Superior temporal gyrus (tissue), 1 donor: ENCODE measurements around the gene MAN2A1.

Experiments
- DNase-seq: peaks from one replicate; pipeline ENCODE4 v3.0.0-alpha.2; 2016; ENCODE audit errors: extremely low spot score

MAN2A1 gene

DNA sequence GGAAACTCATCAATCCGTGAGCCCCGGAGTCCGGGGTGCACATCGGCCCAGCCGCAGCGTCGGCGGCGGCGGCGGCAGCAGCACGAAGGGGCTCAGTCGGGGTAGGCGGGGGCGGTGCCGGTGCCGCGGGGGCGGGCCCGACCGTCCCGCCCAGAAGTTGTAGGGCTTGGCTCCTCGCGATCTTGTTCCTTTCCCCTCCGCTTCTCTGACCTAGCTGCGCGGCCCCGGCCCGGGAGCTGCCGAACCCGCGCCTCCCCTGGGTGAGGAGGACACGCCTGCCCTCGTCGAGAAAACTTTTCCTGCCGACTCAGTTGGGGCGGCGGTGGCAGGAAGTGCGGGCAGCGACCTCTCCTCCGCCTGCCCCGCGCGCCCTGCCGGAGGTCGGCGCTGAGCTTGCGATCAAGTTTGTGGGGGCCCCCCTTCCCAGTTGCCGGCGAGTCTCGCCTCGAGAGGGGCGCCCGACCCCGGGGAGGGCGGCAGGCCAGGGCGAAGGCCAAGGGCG lies at the start of gene MAN2A1:
Gene MAN2A1, plus strand, starts transcription at position 188 of the 502 bp plus-strand sequence. CDS start 491 bp downstream, outside the sequence.
- no peak for DNase-seq

DNA sequence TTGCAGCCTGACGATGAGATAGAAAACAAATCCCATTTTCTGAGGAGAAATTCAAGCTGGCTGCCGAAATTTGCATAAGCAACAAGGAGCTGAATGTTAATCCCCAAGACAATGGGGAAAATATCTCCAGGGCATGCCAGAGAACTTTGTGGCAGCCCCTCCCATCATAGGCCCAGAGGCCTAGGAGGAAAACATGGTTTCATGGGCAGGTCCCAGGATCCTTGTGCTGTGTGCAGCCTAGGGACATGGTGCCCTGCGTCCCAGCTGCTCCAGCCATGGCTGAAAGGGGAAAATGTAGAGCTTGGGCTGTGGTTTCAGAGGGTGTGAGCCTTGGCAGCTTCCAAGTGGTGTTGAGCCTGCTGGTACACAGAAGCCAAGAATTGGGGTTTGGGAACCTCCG lies 48.8 kb upstream of the MAN2A1 start:
- no peak for DNase-seq

DNA sequence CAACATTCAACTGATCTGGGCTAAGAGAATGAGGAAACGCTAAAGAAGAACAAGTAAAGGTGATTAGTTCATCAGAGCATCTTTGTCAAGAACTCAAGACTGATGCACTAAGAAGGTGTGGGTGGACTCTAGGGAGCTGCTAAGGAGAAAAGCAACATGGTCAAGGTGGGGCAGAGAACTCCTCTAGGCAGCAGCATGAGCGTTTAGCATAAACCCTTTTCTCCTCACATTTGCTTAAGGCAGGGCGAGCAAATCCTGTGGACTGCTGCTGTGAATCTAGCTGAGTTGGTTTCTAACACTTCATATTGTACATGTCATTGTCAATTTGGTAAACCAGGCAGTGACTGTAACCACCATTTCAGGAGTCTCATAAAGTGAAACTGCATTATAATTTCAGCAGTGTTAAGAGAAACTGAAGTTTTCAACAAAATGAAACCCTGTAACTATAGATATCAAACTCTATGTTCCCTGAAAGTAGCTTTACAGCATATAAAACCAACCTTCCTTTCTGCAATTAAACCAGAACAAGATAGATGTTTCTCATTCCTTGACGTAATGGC lies 45.9 kb upstream of the MAN2A1 start:
- peak; percentile 16 for DNase-seq

DNA sequence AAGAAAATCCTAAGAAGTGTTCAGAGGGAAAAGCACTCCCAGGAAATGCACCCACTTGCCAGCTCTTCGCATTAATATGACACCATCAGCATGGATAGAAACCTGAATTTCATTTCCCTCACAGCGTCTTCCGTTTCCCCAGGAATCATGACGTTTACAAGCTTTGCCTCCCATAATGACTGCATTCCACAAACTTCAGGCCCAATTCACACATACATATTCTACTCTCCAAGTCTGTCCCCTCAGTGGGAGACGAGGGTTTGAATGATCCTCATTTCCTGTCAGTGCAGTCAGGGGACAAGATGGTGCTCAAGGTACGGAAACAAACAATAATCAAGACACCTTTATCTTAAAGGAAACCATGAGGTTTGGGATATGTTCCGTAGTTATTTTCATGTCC lies 44.9 kb upstream of the MAN2A1 start:
- no peak for DNase-seq

DNA sequence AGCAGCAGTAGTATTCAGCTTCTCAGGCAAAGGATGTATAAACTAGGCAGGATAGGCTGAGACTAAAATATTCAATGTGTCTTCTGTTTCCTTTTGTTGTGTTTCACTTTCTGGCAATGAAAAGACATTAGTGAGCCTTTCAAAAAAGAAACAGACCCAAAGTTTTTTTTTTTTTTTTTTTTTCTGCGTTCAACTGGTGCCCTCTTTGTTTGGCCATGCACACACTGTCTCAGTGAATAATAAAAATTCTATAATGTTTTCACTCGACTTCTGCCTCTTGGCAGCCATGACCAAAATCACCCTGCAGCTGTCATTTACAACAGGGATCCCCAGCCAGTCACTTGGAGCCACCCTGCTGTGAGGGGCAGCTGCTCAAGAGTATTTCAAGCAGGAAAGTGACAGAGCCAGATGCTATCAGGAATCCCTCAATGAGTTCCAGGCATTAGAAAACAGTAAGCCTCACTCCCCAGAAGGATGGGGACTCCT lies 44.0 kb upstream of the MAN2A1 start:
- DNase-seq, result peak; percentile 76

DNA sequence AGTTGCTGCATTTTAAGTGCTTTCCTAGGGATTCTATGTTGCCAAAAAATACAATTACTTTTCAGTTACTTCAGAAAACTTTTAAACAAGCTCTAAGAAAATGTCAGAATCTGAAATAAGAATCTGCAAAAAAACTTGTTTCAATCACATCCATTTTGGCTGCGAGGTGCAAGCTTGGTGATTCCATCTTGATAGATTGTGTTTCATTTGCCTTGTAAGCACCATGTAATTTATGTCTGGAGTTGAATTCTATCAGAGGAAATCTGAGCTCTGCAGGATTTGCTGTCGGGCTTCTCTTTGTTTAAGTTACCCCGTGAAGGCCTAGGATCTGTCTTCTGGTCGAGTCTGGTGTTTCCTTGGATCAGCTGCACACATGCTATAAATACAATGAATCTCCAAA lies 40.4 kb upstream of the MAN2A1 start:
- DNase-seq, result no peak

DNA sequence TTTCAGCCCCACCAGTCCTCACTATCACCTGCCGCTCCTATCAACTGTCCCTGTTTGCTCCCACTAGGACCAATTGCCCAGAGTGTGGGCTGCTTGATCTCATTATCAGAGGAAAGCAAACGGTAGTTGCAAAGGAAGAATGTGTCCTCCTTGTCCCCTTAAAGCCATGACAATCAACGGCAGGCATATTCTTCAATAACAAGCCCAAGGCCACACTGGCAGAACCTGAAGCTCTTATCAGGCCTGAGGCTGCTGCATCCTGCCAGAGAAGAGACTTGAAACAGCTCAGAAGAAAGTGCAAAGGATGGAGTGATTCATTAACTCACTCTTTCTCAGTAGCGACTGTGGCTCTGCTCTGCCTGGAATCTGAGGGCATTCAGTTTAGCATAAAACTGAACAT lies 39.2 kb upstream of the MAN2A1 start:
- no peak for DNase-seq

DNA sequence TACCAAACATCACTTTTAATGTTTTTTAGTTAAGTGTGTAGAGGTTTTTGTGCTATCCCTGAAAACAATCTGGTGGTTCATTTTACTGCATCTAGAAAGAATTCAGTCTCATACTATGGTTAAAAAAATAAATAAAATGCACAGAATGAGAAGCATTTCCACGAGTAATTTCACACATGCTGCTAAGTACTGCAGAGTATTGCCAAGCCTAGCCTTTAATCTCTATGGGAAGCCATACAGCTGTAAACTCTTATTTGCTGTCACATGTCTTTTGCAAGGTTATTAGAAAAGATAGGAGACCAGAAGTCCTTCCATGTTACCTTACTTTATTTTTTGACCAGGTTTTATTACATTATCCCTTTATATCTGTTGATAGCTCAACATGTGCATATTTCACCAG lies 37.6 kb upstream of the MAN2A1 start:
- DNase-seq, result no peak

DNA sequence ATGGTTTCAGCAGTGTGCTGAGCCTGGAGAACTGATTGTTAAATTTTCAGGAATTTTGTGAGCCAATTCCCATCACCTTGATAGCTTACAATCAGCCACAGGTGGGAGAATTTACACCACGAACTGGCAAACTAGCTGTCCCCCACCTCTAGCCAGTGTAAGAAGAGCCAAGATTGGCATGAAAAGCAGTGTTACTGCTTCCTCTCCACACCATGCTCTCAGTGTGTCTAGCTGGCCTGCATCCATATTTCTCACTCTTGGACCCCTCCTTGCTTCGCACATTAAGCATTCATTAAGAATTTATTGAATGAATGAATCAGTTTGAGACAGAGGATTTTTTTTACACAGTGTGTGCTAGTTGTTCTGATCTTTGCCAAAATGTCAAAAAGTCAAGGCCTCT lies 36.7 kb upstream of the MAN2A1 start:
- no peak for DNase-seq

DNA sequence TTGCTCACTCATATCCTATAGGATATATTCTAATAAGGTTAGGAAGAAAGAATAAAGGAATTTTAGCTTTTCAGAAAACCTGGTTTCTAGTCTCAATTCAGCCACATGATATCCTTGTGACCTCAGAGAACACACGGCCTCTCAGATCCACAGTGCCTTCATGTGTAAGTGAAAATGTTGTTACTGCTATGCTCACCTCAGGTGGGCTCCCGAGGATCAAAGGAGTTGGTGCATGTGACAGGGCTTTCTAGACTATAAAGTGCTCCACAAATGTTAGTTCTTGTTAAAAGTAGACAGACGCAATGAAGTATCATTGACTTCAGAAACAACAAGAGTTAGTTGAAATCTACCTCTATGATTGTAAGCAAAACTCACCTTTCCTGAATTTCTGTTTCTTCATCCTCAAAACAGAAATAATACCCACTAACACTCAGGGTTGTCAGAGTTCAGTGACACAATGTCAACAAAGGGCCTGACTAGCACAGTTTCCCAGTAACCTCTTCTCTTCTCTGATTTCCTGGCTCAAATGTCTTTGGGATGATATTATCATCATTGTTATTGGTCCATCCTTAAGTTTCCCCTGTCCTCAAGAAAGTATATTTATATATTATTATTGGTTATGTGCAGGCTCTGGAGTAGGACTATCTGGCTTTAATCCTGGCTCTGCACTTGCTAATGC lies 36.0 kb upstream of the MAN2A1 start:
- no peak for DNase-seq

DNA sequence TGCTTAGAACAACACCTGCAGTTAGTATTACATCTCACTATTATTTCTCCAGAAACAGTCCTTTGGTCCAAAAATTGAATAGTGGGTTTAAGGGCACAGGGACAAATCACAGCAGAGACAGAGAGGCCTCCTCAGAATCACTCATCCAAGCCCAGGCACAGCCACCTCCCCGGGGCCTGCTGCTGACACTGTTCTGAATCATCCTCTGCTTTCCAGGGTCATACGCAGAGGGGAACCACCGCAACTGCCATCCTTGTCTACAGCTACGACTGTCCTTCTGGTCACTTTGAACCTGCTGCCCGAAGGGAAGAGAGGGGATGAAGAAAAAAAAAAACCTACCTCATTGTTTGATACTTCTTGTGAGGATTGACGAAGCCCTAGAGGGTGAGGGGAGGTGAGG lies 35.3 kb upstream of the MAN2A1 start:
- no peak for DNase-seq

DNA sequence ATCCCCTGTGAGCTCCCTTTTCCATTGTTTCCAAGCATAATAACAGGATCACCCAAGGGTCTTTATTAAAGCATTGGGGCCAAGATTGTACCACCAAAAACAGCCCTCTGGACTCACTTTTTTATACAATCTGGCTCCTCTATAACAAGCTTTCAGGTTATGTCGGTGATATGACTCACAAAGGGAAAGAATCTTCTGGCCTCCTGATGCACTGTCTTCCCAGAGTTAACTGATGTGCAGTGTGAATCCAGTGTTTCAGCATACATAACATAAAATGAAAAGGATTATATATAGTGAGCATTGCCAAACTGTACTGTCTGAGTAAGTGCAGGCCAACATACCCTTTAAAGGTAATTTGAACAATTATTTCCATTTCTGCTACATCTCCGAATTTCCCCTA lies 33.9 kb upstream of the MAN2A1 start:
- no peak for DNase-seq

DNA sequence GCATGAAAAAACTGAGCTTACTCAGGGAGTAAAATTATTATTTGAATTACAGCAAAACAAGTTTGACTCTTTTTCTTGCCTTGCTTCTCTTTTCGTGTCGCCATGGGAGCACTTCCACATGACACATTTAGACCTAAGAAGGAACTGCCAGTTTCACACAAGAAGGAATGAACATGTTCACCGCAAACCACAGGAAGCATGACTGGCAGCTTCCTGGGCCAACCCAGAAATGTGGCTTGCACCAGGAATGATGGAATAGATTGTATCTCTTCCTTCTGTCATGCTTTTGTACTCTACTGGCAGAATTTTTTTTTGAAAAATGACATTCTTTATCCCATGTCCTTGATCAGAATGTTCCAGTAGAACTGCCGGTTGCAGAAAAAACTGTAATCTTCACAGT lies 32.9 kb upstream of the MAN2A1 start:
- DNase-seq, result no peak

DNA sequence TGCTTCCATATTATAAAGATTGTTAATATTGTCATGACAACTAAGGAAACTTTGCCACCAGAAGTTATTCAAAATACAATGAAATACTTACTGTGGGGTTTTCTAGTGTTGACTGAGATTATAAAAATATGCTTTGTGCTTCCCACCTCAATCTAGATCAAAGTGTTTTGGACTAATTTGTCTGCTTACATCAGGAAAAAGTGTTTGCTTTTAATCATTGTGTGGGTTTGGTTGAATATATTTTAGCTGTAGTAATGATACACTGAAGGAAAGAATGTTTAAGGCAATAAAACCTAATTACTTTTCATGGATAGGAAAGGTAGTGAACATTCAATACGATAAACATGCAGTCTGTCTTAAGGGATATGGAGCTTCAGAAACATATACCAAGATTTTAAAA lies 29.8 kb upstream of the MAN2A1 start:
- no peak for DNase-seq

DNA sequence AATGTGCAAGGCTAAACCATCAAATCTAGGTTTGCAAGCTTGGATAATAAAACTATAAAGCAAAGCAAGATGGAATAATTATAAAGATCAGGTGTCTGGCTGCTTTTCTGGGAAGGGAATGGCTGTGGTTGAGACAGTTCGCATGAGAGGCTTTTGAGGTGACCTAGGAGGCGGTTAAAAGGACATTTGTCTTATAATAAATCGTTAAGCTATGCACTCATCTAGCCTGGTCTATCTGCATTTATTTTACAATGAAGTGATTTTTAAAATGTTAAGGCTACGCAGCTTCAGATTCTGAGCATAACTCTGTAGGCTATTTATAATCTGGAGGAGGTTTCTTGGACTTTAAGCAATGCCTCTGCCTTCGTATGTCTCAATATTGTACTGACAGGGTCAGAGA lies 29.4 kb upstream of the MAN2A1 start:
- DNase-seq, result no peak

DNA sequence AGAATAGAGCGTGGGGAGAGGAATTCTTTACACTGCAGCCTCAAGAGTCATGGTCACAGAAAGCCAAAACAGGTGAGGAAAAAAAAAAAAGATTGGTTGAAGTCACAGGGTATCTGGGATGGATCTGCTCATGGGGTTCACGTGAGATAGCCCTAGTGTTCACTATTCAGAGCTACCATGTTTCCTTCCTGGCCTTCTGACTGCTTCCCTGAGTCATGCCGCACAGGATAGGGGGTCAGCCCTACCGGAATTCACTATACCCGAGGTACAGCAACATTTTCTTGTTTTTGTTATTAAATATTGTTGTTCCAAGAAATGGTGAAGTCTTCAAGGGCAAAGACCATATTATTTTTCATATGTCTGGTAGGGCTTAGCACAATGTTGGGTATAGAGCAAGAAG lies 21.5 kb upstream of the MAN2A1 start:
- no peak for DNase-seq

DNA sequence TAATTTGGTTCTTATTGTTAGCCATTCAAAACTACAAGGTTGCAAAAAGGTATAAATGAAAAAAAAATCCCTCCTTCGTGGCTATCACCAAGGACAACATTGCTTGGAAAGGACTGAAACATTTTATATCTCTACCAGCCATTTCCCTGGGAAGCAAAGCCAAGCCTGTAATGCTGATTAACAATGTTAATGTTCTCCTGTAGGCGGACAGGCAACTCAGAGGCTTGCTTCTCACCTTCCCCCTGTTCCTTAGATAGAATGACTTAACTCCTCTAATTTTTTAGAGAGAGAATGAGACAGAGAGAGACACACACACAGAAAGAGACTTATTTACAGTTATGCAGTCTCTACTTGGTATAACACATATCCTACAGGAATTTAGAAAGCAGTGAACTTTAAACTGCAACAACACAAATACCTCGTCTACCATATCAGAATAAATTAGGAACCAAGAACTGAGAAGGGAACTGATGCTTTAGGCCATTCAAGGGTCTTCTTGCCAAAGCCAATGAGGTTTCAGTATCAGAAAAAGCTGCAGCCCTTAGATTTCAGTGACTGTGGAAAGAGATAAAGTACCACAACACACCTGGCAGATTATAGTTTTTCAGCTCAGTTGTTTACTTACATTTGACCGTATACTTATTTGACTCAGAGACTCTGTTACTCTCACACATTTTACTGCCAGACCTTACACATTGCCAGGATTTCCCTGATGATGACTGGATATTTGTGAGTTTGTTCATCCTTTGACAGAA lies 20.9 kb upstream of the MAN2A1 start:
- DNase-seq, result no peak

DNA sequence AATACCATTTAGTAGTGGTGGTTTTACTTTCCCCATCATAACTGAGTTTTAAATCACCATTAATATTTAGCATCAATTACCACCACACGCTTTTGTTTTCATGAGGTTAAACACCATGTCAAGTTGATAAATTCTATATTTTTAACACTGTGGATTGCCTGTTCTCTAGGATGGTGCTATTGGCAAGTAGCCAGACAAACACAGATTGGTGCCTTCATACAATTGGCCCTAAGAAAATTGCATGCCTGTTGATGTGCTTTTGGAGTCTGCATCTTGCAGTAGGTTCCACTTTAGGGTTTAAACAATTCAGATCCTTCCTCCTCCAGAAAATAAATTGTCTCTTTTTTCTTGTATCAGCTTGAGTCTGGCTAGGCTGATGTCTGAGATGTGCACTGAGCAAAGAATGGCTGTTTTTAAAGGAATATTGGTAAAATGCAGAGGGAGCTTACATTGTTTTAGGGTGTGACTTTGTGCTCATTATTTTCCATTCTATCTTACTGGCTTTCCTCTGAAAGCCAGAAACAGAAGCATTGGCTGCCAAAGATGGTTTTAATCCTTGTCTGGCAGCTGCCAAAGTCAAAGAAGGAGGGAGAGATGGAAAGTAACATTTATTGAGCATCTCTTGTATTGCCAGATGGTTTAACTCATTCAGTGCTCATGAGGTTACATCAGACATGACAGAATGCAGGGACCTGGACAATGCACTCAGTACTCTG lies 19.6 kb upstream of the MAN2A1 start:
- DNase-seq, result no peak

DNA sequence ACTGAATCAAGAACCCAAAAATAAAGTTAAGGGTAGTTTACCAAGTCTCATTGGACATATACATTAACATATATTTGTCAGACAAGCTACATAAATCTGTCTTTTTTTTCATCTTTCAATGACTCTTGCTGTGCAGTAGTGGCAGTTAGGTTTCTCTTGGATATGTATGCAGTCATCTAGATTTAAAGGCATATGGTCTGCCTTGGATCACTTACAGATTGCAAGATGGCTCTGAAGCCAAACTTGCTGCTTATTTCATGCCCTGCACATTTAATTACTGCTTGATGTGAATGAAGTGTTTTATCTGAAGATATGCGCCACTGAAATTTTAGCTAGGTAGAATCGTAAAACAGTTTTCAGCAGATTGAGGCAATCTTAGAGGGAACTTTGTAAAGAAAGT lies 18.6 kb upstream of the MAN2A1 start:
- no peak for DNase-seq

DNA sequence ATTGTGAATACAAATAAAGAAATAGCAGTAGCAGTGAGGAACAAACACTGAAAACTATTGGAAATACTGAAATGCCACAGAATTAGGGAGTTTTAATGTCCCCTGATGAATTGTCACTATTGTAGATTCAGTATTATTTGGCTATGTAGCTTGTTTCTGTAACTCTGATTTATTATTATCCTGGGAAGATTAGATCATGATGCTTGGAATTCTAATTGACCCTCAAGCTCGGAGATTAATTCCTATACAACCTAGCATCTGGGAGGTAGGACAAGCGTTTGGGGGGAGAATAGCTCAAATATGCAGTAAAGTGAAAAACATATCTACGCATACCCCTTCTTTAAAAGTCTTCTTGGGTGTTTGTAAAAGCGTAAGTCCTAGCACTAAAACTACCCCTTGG lies 15.1 kb upstream of the MAN2A1 start:
- no peak for DNase-seq

DNA sequence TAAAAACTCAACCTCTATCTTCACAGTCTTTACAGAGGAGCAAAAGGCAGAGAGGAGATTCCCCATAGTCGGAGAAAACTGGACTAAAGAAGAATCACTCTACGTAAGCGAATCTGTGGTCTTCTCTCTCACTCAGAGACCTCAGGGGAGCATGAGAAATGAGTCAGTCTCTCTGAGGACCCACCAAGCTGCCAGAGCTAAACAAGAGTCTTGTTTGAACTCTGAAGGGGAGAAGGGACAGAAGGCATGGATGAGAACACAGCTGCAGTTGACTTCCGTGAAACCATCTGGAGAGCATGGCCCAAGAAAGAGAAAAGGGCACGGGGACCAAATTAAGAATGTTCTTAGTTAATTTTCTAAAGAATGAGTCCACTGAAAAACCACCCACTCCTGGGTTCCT lies 12.8 kb upstream of the MAN2A1 start:
- DNase-seq, result no peak

DNA sequence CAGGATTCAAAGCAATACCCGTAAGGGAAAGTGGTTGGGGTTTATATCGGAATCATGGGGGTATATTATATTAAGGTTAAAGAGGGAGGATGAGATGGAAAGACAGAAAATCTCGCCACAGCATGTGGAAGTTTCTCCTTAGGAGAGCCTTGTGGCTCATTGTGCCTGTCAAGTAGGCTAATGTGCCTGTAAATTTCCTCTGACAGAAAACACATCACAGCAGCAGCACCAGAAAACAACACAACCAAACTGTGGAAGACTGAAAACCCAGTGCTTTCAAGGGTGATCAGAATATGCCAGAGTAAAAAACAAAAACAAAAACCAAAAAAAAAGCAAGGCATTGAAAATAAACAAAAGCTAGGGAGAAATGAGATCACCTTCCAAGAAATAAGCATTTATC lies 11.3 kb upstream of the MAN2A1 start:
- DNase-seq, result no peak
